Umbilical cord (tissue), 2 donors: Measurements from ENCODE around the gene STAG3. TPM values are rescaled to one million over a fixed set of nuclear protein-coding genes. Genes with fewer than 3 reads are reported as not detected.

Source experiments
- DNase-seq: peaks from one replicate; pipeline ENCODE4 v3.0.0-alpha.2; 2015; ENCODE audit warnings: low spot score
- total RNA-seq: library from RNA; depleted of rRNA; stranded (reverse); fragments of >200 nt; gene quantifications from one replicate; pipeline ENCODE4 v1.2.3, GENCODE V29; 2014; ENCODE audit warnings: low replicate concordance; ENCODE audit not compliant: insufficient read depth

Gene STAG3
- total RNA-seq, 1 donor from 2014 or later, result 1.9 TPM

DNA sequence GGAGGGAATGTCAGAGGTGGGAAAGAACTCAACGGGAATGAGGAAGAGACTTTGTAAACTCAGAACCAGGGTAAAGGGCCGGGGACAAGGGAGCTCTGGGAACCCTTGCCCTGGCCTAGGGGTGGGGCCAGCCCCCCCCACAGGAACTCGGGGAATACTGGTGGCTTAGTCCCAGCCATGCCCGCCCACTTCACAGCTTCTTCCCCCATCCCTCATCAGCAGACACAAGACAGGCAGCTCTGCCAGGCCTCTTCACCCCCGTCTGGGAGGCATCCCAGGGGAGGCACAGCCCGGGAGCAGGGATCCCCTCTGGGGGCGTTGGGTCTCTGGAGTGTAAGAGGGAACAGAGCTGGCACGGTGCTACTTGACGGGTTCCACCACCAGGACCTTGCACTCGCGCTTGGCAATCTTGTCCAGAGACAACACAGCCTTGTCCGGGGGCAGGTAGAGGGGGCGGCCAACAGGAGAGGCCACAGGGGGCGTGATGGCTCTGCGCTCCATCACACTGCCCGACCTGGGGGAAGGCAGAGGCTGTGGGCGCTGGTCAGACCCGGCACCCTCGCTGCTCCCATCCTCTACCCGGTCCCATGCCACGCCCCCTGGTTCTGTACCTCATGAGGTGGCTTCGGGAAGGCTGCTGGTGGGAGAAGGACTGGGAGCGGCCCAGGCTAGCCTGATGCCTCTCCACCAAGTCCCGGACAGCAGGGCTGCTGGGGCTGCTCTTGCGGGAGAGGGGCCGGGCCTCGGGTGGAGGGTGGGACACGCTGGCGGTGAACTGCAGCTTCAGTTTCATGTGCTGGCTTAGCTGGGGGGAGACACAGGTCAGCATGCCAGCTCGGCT is 22.8 kb upstream of the STAG3 start:
- no peak for DNase-seq

- no peak for DNase-seq
Observed at GRCh38 chr7:100155553-100156317, 22.0 kb upstream of the STAG3 start.

DNA sequence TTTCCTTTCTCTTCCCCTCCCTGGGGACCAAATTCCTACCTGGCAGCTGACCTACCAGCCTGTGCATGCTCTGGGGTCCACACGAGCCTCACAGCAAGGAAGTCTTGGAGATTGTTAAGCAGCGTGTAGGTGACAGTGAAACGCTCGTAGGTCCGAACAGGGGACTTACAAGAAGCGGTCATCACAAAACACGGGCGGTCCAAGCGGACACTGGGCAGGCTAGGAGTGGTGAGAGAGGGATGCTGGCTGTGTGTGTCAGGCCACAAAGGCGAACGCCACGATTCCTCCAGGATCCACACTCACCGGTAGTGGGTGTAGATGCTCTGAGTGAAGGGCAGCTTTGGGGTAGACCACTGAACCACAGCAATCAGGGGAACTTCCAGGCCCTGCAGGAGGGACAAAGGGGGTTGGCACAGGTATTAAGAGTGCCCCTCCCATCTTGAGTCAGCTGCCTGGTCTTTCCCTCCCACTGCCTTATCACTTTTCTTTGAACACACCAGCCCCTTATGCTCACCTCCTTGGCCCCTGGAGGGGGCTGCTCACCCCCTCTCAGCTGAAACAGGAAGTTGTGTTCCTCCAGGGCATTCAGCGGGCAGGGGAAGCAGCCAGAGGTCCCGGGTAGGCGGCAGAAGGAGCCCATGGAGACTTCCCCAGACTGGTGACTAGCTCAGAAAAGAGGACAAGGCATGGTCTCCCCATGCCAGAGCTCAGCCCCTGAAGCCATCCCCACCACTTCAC is 21.2 kb upstream of the STAG3 start:
- DNase-seq, result no peak

- DNase-seq, result no peak
Observed at GRCh38 chr7:100157069-100157333, 20.7 kb upstream of the STAG3 start.

GRCh38 chr7:100157334-100158228 is 20.1 kb upstream of the STAG3 start:
- no peak for DNase-seq

GRCh38 chr7:100158229-100159098 is 19.3 kb upstream of the STAG3 start, which contains the start of gene TRAPPC14:
TSS of gene TRAPPC14 (minus strand) at chr7:100158723. CDS start at chr7:100158499, 224 bp downstream.
- peak; percentile 90 for DNase-seq

- DNase-seq, result no peak
Observed at GRCh38 chr7:100159099-100159623, 18.6 kb upstream of the STAG3 start.

GRCh38 chr7:100160067-100160466 is 17.7 kb upstream of the STAG3 start:
- no peak for DNase-seq

GRCh38 chr7:100163006-100163531 is 14.6 kb upstream of the STAG3 start:
- DNase-seq, result peak; percentile 32

GRCh38 chr7:100163871-100164270 is 13.8 kb upstream of the STAG3 start:
- no peak for DNase-seq

GRCh38 chr7:100166317-100166940 is 11.3 kb upstream of the STAG3 start:
- DNase-seq, result no peak

GRCh38 chr7:100166970-100167911 is 10.5 kb upstream of the STAG3 start:
- peak; percentile 53 for DNase-seq

GRCh38 chr7:100167912-100168323 is 9.8 kb upstream of the STAG3 start:
- peak; percentile 57 for DNase-seq

- DNase-seq, result no peak
Observed at GRCh38 chr7:100169147-100169850, 8.4 kb upstream of the STAG3 start.

GRCh38 chr7:100170101-100170897 is 7.4 kb upstream of the STAG3 start:
- DNase-seq, result no peak

DNA sequence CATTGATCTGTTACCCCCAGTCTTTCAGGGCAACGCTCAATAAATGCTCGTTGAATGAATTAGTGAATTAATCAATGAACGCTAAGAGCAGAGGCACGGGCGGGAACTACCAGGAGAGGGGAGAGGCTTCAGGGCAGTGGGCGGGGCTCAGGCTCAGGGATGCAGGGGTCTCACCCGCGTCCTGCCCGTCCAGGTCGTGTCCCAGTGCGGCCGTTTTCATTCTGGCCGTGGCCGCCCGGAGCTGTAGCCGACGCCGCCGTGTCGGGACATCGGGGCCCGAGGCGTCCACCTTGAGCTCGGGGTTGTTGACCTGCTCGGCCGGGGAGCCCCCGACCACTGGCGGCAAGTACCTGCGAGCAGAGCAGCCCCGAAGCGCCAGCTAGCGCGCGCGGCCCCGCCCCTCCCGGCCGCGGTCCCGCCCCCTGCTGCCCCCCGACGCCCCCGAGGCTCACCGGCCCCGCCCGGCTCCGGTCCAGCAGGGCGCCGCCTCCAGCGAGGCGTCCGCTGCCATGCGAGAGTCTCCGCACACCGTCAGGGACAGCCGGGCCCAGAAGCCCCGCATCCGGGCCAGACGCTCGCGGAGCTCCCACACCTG is 6.5 kb upstream of the STAG3 start:
- DNase-seq, result no peak
